Hepatocyte (in vitro differentiated cells): ENCODE data around the gene MEF2D.

ENCODE experiments used
- CTCF ChIP-seq: fragments of 200-600 bp; sonication (generic); IDR thresholded peaks from 2 replicates; pipeline ENCODE4 v1.5.1; 2016; ENCODE audit warnings: antibody characterized with exemption, mild to moderate bottlenecking; ENCODE audit not compliant: poor library complexity
- EZH2 ChIP-seq: fragments of 200-600 bp; sonication (generic); IDR thresholded peaks from 2 replicates; pipeline ENCODE4 v1.6.1; 2016; ENCODE audit warnings: antibody characterized with exemption, mild to moderate bottlenecking, borderline replicate concordance
- EZH2phosphoT487 ChIP-seq: fragments of 200-600 bp; sonication (generic); IDR thresholded peaks from one replicate; pipeline ENCODE4 v1.6.1; 2018; ENCODE audit warnings: antibody characterized with exemption, mild to moderate bottlenecking, low read depth, moderate library complexity; ENCODE audit not compliant: unreplicated experiment, severe bottlenecking

DNA sequence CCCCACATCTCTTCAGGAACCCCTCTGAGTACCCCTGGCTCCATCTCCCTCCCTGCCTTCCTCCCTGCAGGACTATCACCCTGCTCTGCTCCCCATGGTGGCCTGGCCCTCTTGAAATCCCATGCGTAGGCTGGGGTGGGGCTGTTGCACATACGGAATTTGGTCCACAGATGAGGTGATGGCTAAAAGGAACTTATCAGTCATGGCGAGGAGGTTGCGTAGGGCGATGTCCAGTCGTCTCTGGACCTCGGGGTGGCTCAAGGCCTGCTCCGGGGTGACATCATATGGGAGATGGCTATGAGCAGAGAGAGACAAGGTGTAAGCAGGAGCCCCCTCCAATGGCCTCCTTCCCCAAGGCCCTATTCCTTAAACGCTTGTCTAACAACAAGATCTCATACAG is 36.5 kb upstream of the MEF2D start:
- TF ChIP-seq CTCF (no peak), EZH2 (no peak), EZH2phosphoT487 (no peak)
